Vagina (tissue), 2 donors: ENCODE results near the gene HABP2. TPM values are rescaled to one million over a fixed set of nuclear protein-coding genes. Genes with fewer than 3 reads are reported as not detected.

Experiments used
- DNase-seq, 2 donors: peaks; one replicate each; pipeline ENCODE4 v3.0.0-alpha.2; 2017; ENCODE audit errors: extremely low spot score in 2 of 2
- H3K27ac ChIP-seq: fragments of 200-600 bp; sonication (generic); one replicate; pipeline ENCODE4 v1.5.1; 2019
- H3K27me3 ChIP-seq: fragments of 200-600 bp; sonication (generic); one replicate; pipeline ENCODE4 v1.5.1; 2019
- H3K36me3 ChIP-seq, 2 donors: fragments of 200-600 bp; sonication (generic); one replicate each; pipeline ENCODE4 v1.5.1; 2017 to 2019
- H3K4me1 ChIP-seq: fragments of 200-600 bp; sonication (generic); one replicate; pipeline ENCODE4 v1.5.1; 2019
- H3K4me3 ChIP-seq, 2 donors: fragments of 200-600 bp; sonication (generic); 1 replicate in 1 of 2; 2 replicates in 1 of 2; pipeline ENCODE4 v1.5.1; 2016 to 2019
- H3K9me3 ChIP-seq: fragments of 200-600 bp; sonication (generic); one replicate; pipeline ENCODE4 v1.5.1; 2019
- POLR2A ChIP-seq, 2 donors: fragments of 450-650 bp; IDR thresholded peaks; one replicate each; pipeline ENCODE4 v1.6.1; 2017; ENCODE audit warnings: antibody characterized with exemption in 2 of 2, mild to moderate bottlenecking in 2 of 2, moderate library complexity in 2 of 2
- POLR2AphosphoS5 ChIP-seq, 2 donors: sonication (generic); formaldehyde crosslinking; IDR thresholded peaks; one replicate each; pipeline ENCODE4 v1.9.0; 2017; ENCODE audit warnings: antibody characterized with exemption in 2 of 2, mild to moderate bottlenecking in 2 of 2, low read depth in 1 of 2; ENCODE audit not compliant: insufficient read depth in 1 of 2
- intact Hi-C: fragments of 100-400 bp; cut with DNase I; formaldehyde crosslinking; loops from one replicate; pipeline ENCODE4 v1.15.1; 2023
- total RNA-seq: library from RNA; depleted of rRNA; stranded (reverse); fragments of >200 nt; gene quantifications from one replicate; pipeline ENCODE4 v1.2.3, GENCODE V29; 2016
- TF ChIP-seq, protein P1 (sequence below), 3 experiments: fragments of 450-650 bp in 2 of 3; fragments of 200-600 bp in 1 of 3; sonication (generic) in 1 of 3; IDR thresholded peaks; one replicate each; pipeline ENCODE4 v1.5.1; 2017 to 2019; ENCODE audit warnings: antibody characterized with exemption in 3 of 3, mild to moderate bottlenecking in 2 of 3, moderate library complexity in 2 of 3

Gene HABP2
- total RNA-seq, 1 donor from 2014 or later, result not detected

DNA sequence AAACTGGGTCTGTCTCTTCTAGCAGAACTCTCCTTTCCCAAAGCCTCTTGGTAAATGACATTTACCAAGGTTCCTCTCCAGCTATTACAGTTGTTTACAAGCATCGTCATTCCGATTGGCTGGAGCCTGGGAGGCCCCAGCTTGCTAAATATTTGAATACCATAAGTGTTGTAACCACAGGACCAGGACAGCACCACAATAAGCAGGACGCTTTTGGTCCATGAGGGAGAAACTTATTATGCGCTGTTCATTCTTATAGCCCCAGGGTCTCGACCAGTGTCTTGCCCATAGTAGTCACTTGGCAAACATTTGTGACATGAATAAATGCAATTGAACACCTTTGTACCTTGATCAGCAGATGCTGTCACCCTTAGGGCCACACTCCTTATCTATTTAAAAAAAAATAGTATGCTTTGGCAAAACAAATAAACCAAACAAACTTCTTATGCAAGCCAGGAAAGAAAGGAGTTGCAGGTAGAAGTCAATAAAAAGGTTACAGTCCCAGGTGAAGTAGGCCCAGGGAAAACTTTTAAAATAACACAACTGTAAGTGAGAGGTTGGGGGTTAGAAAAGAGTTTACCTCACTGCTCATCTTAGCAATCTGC is 78.2 kb downstream of the HABP2 start:
- Histone ChIP-seq H3K27ac (no peak overlapping the region), H3K4me1 (no peaks in the 10 kb centered on the region), H3K9me3 (no peaks in the 10 kb centered on the region), H3K36me3 (no peaks in the 10 kb centered on the region), H3K4me3 (no peak overlapping the region), H3K27me3 (no peaks in the 10 kb centered on the region)
- TF ChIP-seq, protein P1, sequence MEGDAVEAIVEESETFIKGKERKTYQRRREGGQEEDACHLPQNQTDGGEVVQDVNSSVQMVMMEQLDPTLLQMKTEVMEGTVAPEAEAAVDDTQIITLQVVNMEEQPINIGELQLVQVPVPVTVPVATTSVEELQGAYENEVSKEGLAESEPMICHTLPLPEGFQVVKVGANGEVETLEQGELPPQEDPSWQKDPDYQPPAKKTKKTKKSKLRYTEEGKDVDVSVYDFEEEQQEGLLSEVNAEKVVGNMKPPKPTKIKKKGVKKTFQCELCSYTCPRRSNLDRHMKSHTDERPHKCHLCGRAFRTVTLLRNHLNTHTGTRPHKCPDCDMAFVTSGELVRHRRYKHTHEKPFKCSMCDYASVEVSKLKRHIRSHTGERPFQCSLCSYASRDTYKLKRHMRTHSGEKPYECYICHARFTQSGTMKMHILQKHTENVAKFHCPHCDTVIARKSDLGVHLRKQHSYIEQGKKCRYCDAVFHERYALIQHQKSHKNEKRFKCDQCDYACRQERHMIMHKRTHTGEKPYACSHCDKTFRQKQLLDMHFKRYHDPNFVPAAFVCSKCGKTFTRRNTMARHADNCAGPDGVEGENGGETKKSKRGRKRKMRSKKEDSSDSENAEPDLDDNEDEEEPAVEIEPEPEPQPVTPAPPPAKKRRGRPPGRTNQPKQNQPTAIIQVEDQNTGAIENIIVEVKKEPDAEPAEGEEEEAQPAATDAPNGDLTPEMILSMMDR (IDR thresholded peaks at IDR 0.05), result no peak
- TF ChIP-seq POLR2A (IDR thresholded peaks at IDR 0.05) (no peak), POLR2AphosphoS5 (IDR thresholded peaks at IDR 0.05; ENCODE audit: insufficient read depth in 1 of 2, low read depth in 1 of 2) (no peak)
- no peak for DNase-seq
- intact Hi-C loops, result no loop called here

GRCh38 chr10:113631684-113632367 is 79.0 kb downstream of the HABP2 start:
- Histone ChIP-seq H3K4me1 (no peaks in the 10 kb centered on the region), H3K4me3 (no peak overlapping the region), H3K27me3 (no peaks in the 10 kb centered on the region), H3K36me3 (no peaks in the 10 kb centered on the region), H3K9me3 (no peaks in the 10 kb centered on the region), H3K27ac (no peak overlapping the region)
- intact Hi-C loops, result no loop called here
- no peak for DNase-seq
- TF ChIP-seq, protein P1 (IDR thresholded peaks at IDR 0.05), result no peak

Other genes with a start within 250 kb of the HABP2 start
- gene NRAP, start 111.0 kb downstream of the HABP2 start, total RNA-seq, result not detected
- 13.8 TPM for gene CASP7, start 126.9 kb downstream of the HABP2 start, total RNA-seq
- gene PLEKHS1, start 198.6 kb downstream of the HABP2 start, total RNA-seq, result not detected